SK-N-SH (cell line): Measurements from ENCODE around the gene METTL21A. TPM values are rescaled to one million over a fixed set of nuclear protein-coding genes. Genes with fewer than 3 reads are reported as not detected.

Experiments
- CTCF ChIA-PET: fragments of 300-600, 350-600 bp; formaldehyde crosslinking; extraction: SDS; loops from one replicate; lab custom pipeline; 2021; lab: Yijun Ruan, JAX
- POLR2A ChIA-PET: fragments of 350-600 bp; sonication (Branson Sonifier 250); formaldehyde crosslinking; extraction: SDS; loops from one replicate; lab custom pipeline; 2020; ENCODE audit warnings: antibody characterized with exemption, inconsistent platforms; lab: Yijun Ruan, JAX
- DNase-seq: peaks from one replicate; pipeline ENCODE4 v3.0.0; 2012
- H2AFZ ChIP-seq: fragments of 200-600 bp; sonication (generic); 2 replicates; pipeline ENCODE4 v1.8.1; 2016; ENCODE audit warnings: antibody characterized with exemption, mild to moderate bottlenecking, low read depth
- H3F3A ChIP-seq: fragments of 200-600 bp; sonication (generic); replicated peaks from 2 replicates; pipeline ENCODE3; 2016; ENCODE audit warnings: antibody characterized with exemption, mild to moderate bottlenecking; ENCODE audit not compliant: insufficient read depth
- H3K27ac ChIP-seq, 2 experiments: fragments of 200-500 bp in 1 of 2; fragments of 200-600 bp in 1 of 2; sonication (Bioruptor generic) in 1 of 2; sonication (generic), shearing (Covaris generic) in 1 of 2; 2 replicates each; pipeline versions ENCODE4 v1.5.1 to v1.6.1; 2014 to 2016; ENCODE audit warnings: low read depth in 2 of 2, inconsistent platforms in 1 of 2, low read length in 1 of 2, mild to moderate bottlenecking in 1 of 2, mixed read lengths in 1 of 2
- H3K27me3 ChIP-seq: fragments of 200-600 bp; sonication (generic), shearing (Covaris generic); 2 replicates; pipeline ENCODE4 v1.6.1; 2016; ENCODE audit warnings: mixed run types; ENCODE audit not compliant: insufficient read depth
- H3K36me3 ChIP-seq, 2 experiments: fragments of 200-500 bp in 1 of 2; fragments of 200-600 bp in 1 of 2; sonication (Bioruptor generic) in 1 of 2; sonication (generic) in 1 of 2; replicated peaks in 1 of 2; 2 replicates each; pipeline versions ENCODE3 to v1.5.1; 2014 to 2016; ENCODE audit warnings: low read length in 1 of 2, mild to moderate bottlenecking in 1 of 2; ENCODE audit not compliant: insufficient read depth in 2 of 2, control insufficient read depth in 1 of 2
- H3K4me1 ChIP-seq, 2 experiments: fragments of 200-500 bp in 1 of 2; fragments of 200-600 bp in 1 of 2; sonication (Bioruptor generic) in 1 of 2; sonication (generic), shearing (Covaris generic) in 1 of 2; 2 replicates each; pipeline versions ENCODE4 v1.5.1 to v1.6.1; 2014 to 2016; ENCODE audit warnings: low read depth in 1 of 2, low read length in 1 of 2, mixed run types in 1 of 2; ENCODE audit not compliant: insufficient read depth in 2 of 2, control insufficient read depth in 1 of 2
- H3K4me2 ChIP-seq: fragments of 200-600 bp; sonication (generic), shearing (Covaris generic); 2 replicates; pipeline ENCODE4 v1.6.1; 2017; ENCODE audit warnings: mixed run types
- H3K4me3 ChIP-seq, 2 experiments: fragments of 200-500 bp in 1 of 2; fragments of 200-600 bp in 1 of 2; sonication (Bioruptor generic) in 1 of 2; sonication (generic), shearing (Covaris generic) in 1 of 2; 2 replicates each; pipeline versions ENCODE4 v1.5.1 to v1.8.1; 2014 to 2016; ENCODE audit warnings: low read depth in 2 of 2, inconsistent platforms in 1 of 2, low read length in 1 of 2, mild to moderate bottlenecking in 1 of 2, mixed read lengths in 1 of 2, moderate library complexity in 1 of 2
- H3K79me2 ChIP-seq: fragments of 200-600 bp; sonication (generic); 2 replicates; pipeline ENCODE4 v1.8.1; 2017; ENCODE audit warnings: mild to moderate bottlenecking; ENCODE audit not compliant: insufficient read depth
- H3K9ac ChIP-seq: fragments of 200-600 bp; sonication (generic); 2 replicates; pipeline ENCODE4 v1.6.1; 2017; ENCODE audit warnings: mixed run types
- H3K9me2 ChIP-seq: fragments of 200-600 bp; sonication (generic); 2 replicates; pipeline ENCODE4 v1.6.1; 2017; ENCODE audit warnings: mixed run types
- H3K9me3 ChIP-seq: fragments of 200-600 bp; sonication (generic); 2 replicates; pipeline ENCODE4 v1.6.1; 2017; ENCODE audit warnings: mixed run types, mild to moderate bottlenecking, moderate library complexity
- H4K20me1 ChIP-seq: fragments of 200-600 bp; sonication (generic); 2 replicates; pipeline ENCODE4 v1.6.1; 2017; ENCODE audit warnings: mild to moderate bottlenecking, mixed run types; ENCODE audit not compliant: insufficient read depth
- CHD2 ChIP-seq: fragments of 150-350 bp; IDR thresholded peaks from 2 replicates; pipeline ENCODE4 v1.6.1; 2018; ENCODE audit warnings: low read length; ENCODE audit not compliant: partially characterized antibody
- CTCF ChIP-seq: fragments of 200-600 bp; sonication (generic); IDR thresholded peaks from 2 replicates; pipeline ENCODE4 v1.6.1; 2017; ENCODE audit warnings: antibody characterized with exemption, mild to moderate bottlenecking, moderate library complexity
- GABPA ChIP-seq: IDR thresholded peaks from 2 replicates; pipeline ENCODE4 v1.4.0; 2012; ENCODE audit warnings: low read depth, mild to moderate bottlenecking
- GATA2 ChIP-seq: sonication (generic); formaldehyde crosslinking; IDR thresholded peaks from 2 replicates; pipeline ENCODE4 v1.5.0; 2020; ENCODE audit warnings: mild to moderate bottlenecking, missing genetic modification reagents
- JUND ChIP-seq: IDR thresholded peaks from 2 replicates; pipeline ENCODE4 v1.4.0; 2012
- MAX ChIP-seq: IDR thresholded peaks from 2 replicates; pipeline ENCODE4 v1.4.0; 2012; ENCODE audit warnings: low read depth
- MXI1 ChIP-seq: IDR thresholded peaks from 2 replicates; pipeline ENCODE4 v1.6.1; 2012; ENCODE audit warnings: mild to moderate bottlenecking, low read depth, low read length, improper control_type of control experiment
- POLR2AphosphoS5 ChIP-seq: IDR thresholded peaks from 2 replicates; pipeline ENCODE4 v1.6.1; 2012; ENCODE audit warnings: low read depth, low read length
- RAD21 ChIP-seq: IDR thresholded peaks from 2 replicates; pipeline ENCODE4 v1.6.1; 2012; ENCODE audit warnings: mild to moderate bottlenecking, low read length
- RCOR1 ChIP-seq: fragments of 150-350 bp; IDR thresholded peaks from 2 replicates; pipeline ENCODE4 v1.6.1; 2017; ENCODE audit warnings: antibody characterized with exemption, low read length
- REST ChIP-seq: IDR thresholded peaks from 2 replicates; pipeline ENCODE4 v1.6.1; 2012; ENCODE audit warnings: mild to moderate bottlenecking, low read depth, low read length, moderate library complexity
- RXRA ChIP-seq: IDR thresholded peaks from 2 replicates; pipeline ENCODE4 v1.4.0; 2012; ENCODE audit warnings: low read depth, mild to moderate bottlenecking, borderline replicate concordance
- TAF1 ChIP-seq: IDR thresholded peaks from 2 replicates; pipeline ENCODE4 v1.6.1; 2012; ENCODE audit warnings: low read depth, mild to moderate bottlenecking, low read length, moderate library complexity, borderline replicate concordance
- TEAD4 ChIP-seq: IDR thresholded peaks from 2 replicates; pipeline ENCODE4 v1.4.0; 2012; ENCODE audit warnings: mild to moderate bottlenecking, borderline replicate concordance; ENCODE audit not compliant: insufficient read depth
- USF1 ChIP-seq: IDR thresholded peaks from 2 replicates; pipeline ENCODE4 v1.4.0; 2012; ENCODE audit warnings: low read depth, borderline replicate concordance
- USF2 ChIP-seq: fragments of 150-350 bp; IDR thresholded peaks from 2 replicates; pipeline ENCODE4 v1.6.1; 2017; ENCODE audit warnings: antibody characterized with exemption, low read length, low read depth, borderline replicate concordance
- WGBS: methylation state at CpG from one replicate; pipeline ENCODE4 v1.1.6; 2017; ENCODE audit warnings: low lambda C conversion rate; 5-methylcytosine and 5-hydroxymethylcytosine counted together
- polyA plus RNA-seq, 3 experiments: library from polyadenylated mRNA; depleted of rRNA; stranded (reverse); fragments of >200 nt; gene quantifications; 2 replicates each; pipeline ENCODE4 v1.2.3, GENCODE V29; 2012

The METTL21A gene
- polyA plus RNA-seq, 1 of the 3 experiments (the other 2 are of a cell fraction), result 19.4 TPM

- TF ChIP-seq REST, result no peak
These were observed 36.1 kb downstream of the METTL21A start (continued) for GRCh38 chr2:207589143-207589542.

DNA sequence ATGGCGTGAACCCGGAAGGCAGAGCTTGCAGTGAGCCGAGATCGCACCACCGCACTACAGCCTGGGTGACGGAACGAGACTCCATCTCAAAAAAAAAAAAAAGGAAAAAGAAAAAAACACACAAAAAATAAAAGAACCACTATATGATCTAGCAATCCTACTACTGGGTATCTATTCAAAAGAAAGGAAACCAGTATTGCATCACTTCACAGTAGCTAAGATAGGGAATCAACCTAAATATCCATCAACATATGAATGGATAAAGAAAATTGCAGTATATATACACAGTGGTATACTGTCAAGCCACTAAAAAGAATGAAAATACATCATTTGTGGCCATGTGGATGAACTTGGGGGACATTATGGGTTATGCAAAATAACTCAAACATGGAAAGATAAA is 37.9 kb downstream of the METTL21A start:
- H3K9ac ChIP-seq, result no peak overlapping the region
- 95% methylated on average over 7 of the region's 7 CpGs for WGBS
- no peak for TF ChIP-seq RAD21
- TF ChIP-seq GATA2 (CRISPR knock-in tag), result no peak
- no peak for TF ChIP-seq GABPA
- no peak for TF ChIP-seq POLR2AphosphoS5
- TF ChIP-seq USF1, result no peak
- no peak for TF ChIP-seq TEAD4
- TF ChIP-seq MXI1, result no peak
- no peak for TF ChIP-seq TAF1
- TF ChIP-seq MAX, result no peak
- TF ChIP-seq CHD2, result no peak
- no peak for TF ChIP-seq JUND
- TF ChIP-seq CTCF, result no peak
- TF ChIP-seq RXRA, result no peak
- no peak for TF ChIP-seq USF2
- no peak for TF ChIP-seq RCOR1

More for the DNA sequence above, 37.9 kb downstream of the METTL21A start:
- Histone ChIP-seq H3K36me3 (peaks cover 46 to 83% of the 10 kb centered on the region in 2 experiments), H3F3A (peaks cover 10% of the 10 kb centered on the region), H3K27ac (no peak overlapping the region), H3K9me3 (peaks cover 11% of the 10 kb centered on the region), H4K20me1 (no peaks in the 10 kb centered on the region), H3K4me2 (no peak overlapping the region), H2AFZ (no peak overlapping the region), H3K27me3 (no peaks in the 10 kb centered on the region), H3K4me3 (no peak overlapping the region), H3K9me2 (no peaks in the 10 kb centered on the region), H3K79me2 (peaks cover 27% of the 10 kb centered on the region; the same call in 1 of the 2 replicates), H3K4me1 (no peaks in the 10 kb centered on the region; a peak in 1 of 4 replicates)
- DNase-seq, result no peak
- CTCF ChIA-PET, result interaction anchor here (0.8 to 1.3 kb wide), 2 partner anchors 12 to 14 kb away, joined by 4 to 5 read pairs; no protein-coding TSS in a partner anchor
- POLR2A ChIA-PET, result no interaction called here
